ENCODE data around the gene SERPINA4. TPM values are rescaled to one million over a fixed set of nuclear protein-coding genes. Genes with fewer than 3 reads are reported as not detected.

Gene SERPINA4
- total and polyA plus RNA-seq, 9 of the 15 experiments (the other 6 are each of a cell fraction or from before 2014, with no cell fraction given) = not detected

DNA sequence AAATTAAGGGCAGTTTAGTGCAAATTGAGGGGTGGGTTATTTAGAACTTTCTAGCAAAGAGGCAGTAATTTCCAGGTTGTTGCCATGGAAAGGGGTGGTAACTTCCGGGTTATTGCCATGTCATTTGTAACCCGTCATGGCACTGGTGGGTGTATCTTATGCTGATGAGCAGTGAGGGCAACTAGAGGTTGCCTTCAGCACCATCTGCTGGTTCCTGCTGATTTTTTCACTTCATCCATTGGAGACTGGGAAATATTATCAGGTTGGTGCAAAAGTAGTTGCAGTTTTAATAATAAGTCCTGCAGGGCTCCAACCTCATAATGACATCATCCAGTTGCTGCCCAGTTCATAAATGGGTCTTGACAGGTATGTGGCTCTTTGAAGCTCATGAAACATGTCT lies 24.4 kb upstream of the SERPINA4 start:
- TF ChIP-seq ZNF184 (CRISPR knock-in tag; IDR thresholded peaks at IDR 0.05) (no peak), CC2D1A (IDR thresholded peaks at IDR 0.05) (no peak), ZNF143 (CRISPR knock-in tag; IDR thresholded peaks at IDR 0.05) (no peak), ELF2 (CRISPR knock-in tag; IDR thresholded peaks at IDR 0.05) (no peak), CBX5 (IDR thresholded peaks at IDR 0.05; ENCODE audit: borderline replicate concordance, low read depth) (no peak), NR1H2 (CRISPR knock-in tag; IDR thresholded peaks at IDR 0.05) (no peak), NR2C1 (IDR thresholded peaks at IDR 0.05) (peak; percentile 45; the same call in 1 of the 2 replicates), NR2C1 (tag; IDR thresholded peaks at IDR 0.05) (peak; percentile 50), ZKSCAN3 (CRISPR knock-in tag; IDR thresholded peaks at IDR 0.05) (no peak), PURB (CRISPR knock-in tag; IDR thresholded peaks at IDR 0.05; ENCODE audit: low read depth) (no peak), NR2C2 (CRISPR knock-in tag; IDR thresholded peaks at IDR 0.05) (no peak), NR2C2 (tag; IDR thresholded peaks at IDR 0.05) (peak; percentile 56; the same call in 1 of the 2 replicates), NFYB (IDR thresholded peaks at IDR 0.05; ENCODE audit: extremely low read depth, insufficient read length) (no peak), GTF2E2 (tag; IDR thresholded peaks at IDR 0.05) (no peak), RFX1 (IDR thresholded peaks at IDR 0.05) (peak; percentile 40; the same call in 1 of the 2 replicates), GABPA (tag; conservative IDR thresholded peaks at IDR 0.05; ENCODE audit: low read depth) (peak; percentile 34; the same call in 1 of the 2 replicates)
- TF ChIP-seq, protein P1, sequence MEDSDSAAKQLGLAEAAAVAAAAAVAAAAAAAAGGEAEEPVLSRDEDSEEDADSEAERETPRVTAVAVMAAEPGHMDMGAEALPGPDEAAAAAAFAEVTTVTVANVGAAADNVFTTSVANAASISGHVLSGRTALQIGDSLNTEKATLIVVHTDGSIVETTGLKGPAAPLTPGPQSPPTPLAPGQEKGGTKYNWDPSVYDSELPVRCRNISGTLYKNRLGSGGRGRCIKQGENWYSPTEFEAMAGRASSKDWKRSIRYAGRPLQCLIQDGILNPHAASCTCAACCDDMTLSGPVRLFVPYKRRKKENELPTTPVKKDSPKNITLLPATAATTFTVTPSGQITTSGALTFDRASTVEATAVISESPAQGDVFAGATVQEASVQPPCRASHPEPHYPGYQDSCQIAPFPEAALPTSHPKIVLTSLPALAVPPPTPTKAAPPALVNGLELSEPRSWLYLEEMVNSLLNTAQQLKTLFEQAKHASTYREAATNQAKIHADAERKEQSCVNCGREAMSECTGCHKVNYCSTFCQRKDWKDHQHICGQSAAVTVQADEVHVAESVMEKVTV (CRISPR knock-in tag; IDR thresholded peaks at IDR 0.05) = no peak
- TF ChIP-seq, protein P2, sequence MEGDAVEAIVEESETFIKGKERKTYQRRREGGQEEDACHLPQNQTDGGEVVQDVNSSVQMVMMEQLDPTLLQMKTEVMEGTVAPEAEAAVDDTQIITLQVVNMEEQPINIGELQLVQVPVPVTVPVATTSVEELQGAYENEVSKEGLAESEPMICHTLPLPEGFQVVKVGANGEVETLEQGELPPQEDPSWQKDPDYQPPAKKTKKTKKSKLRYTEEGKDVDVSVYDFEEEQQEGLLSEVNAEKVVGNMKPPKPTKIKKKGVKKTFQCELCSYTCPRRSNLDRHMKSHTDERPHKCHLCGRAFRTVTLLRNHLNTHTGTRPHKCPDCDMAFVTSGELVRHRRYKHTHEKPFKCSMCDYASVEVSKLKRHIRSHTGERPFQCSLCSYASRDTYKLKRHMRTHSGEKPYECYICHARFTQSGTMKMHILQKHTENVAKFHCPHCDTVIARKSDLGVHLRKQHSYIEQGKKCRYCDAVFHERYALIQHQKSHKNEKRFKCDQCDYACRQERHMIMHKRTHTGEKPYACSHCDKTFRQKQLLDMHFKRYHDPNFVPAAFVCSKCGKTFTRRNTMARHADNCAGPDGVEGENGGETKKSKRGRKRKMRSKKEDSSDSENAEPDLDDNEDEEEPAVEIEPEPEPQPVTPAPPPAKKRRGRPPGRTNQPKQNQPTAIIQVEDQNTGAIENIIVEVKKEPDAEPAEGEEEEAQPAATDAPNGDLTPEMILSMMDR (IDR thresholded peaks at IDR 0.05 in 2 of 3, conservative IDR thresholded peaks at IDR 0.05 in 1 of 3; ENCODE audit: insufficient read depth in 2 of 3, low read depth in 1 of 3, low read length in 3 of 3) = peak in 1 of 3 experiments; percentile 8; a peak in 1 of 6 replicates
- H3K27ac ChIP-seq (ENCODE audit: extremely low read depth, low read depth, low read length) = no peak overlapping the region
- no peak overlapping the region for H3K4me3 ChIP-seq
- H3K9me3 ChIP-seq (replicated peaks; ENCODE audit: control insufficient read depth, insufficient read depth, low read depth, low read length) = no peaks in the 10 kb centered on the region
- no peak overlapping the region for H2AFZ ChIP-seq (ENCODE audit: low read depth, low read length)
- ChIA-PET POLR2A (no interaction called here), CTCF (ENCODE audit: low intra/inter-chr PET ratio) (no interaction called here)
- no peaks in the 10 kb centered on the region for H3K79me2 ChIP-seq (ENCODE audit: control insufficient read depth, insufficient read depth, low read length)
- no peak for ATAC-seq
- H3K27me3 ChIP-seq (ENCODE audit: control insufficient read depth in 2 of 2, insufficient read depth in 2 of 2, low read length in 2 of 2) = no peaks in the 10 kb centered on the region; a peak in 1 of 5 replicates
- no peak overlapping the region for H3K4me2 ChIP-seq (ENCODE audit: insufficient read depth, low read length)
- no TSS peak for BruUV-seq (replicated peaks)
- H4K20me1 ChIP-seq (replicated peaks; ENCODE audit: control insufficient read depth, insufficient read depth, low read length) = no peaks in the 10 kb centered on the region
- no peaks in the 10 kb centered on the region for H3K4me1 ChIP-seq (replicated peaks in 1 of 2; ENCODE audit: control insufficient read depth in 2 of 2, insufficient read depth in 2 of 2, low read length in 2 of 2)
- H3K36me3 ChIP-seq (ENCODE audit: control insufficient read depth, insufficient read depth, low read length) = no peaks in the 10 kb centered on the region
- no peak overlapping the region for H3K9ac ChIP-seq (ENCODE audit: insufficient read depth in 1 of 2, low read depth in 2 of 2, low read length in 2 of 2)
- in situ Hi-C loops (cut with MboI) = no loop called here
- H3K9me1 ChIP-seq (ENCODE audit: control insufficient read depth, insufficient read depth, low read length) = no peaks in the 10 kb centered on the region
- intact Hi-C loops (cut with micrococcal nuclease) = no loop called here
- peak in 1 of 4 experiments; percentile 2 for DNase-seq (ENCODE audit: extremely low read depth in 1 of 4, low spot score in 3 of 4)
- no peak for FAIRE-seq
- 0% methylated on average over 2 of the region's 2 CpGs for WGBS (ENCODE audit: insufficient coverage, low coverage, missing lambda C conversion rate)
